ENCODE measurements around the gene OSBPL8. TPM values are rescaled to one million over a fixed set of nuclear protein-coding genes. Genes with fewer than 3 reads are reported as not detected.

The OSBPL8 gene
- total and polyA plus RNA-seq, 2 donors (not counting 1 experiment from before 2014, with no cell fraction given): 89.6 to 240 TPM

DNA sequence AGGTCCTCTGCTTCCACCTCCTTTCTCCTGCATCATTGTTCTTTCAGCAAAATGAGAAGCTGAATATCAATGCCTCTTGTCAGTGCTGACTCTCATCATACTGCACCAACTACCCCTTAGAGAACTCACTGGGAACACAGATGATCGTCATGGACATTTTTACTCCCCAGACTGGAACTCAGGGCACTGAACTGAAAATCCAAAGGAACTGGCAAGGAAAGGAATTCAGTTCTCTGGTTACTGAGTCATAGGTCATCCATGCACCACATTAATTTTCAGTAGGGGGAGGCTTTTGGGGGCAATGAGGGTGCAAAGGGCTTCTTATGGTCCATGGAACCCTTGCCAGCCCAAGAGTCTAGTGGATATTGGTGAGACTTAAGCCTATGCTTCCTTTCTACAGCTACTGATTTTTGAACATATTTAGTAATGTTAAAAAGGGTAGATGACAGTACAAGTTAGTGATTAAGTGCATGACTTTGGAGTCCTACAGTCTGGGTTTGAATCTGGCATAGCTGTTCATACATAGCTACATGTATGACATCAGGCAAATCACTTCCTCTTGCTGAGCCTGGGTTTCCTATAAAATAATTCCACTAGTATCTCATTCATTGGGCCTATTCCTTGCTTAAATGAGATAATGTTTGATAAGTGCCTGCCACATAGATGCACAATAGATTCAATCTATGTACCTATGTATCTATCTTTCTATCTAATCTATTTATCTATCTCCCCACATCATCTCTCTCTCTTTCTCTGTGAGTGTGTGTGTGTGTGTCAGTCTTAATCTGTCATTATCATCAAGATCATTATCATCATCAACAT lies 240.6 kb downstream of the OSBPL8 start:
- H3K27me3 ChIP-seq (ENCODE audit: control insufficient read depth, insufficient read depth, low read length): no peaks in the 10 kb centered on the region
- no peaks in the 10 kb centered on the region for H4K20me1 ChIP-seq (ENCODE audit: control insufficient read depth, extremely low read depth, insufficient read depth, low read length)
- H2AFZ ChIP-seq (ENCODE audit: low read length): no peak overlapping the region
- no peaks in the 10 kb centered on the region for H3K79me2 ChIP-seq (ENCODE audit: control insufficient read depth, insufficient read depth, low read length)
- no peak overlapping the region for H3K4me2 ChIP-seq (ENCODE audit: extremely low read depth, insufficient read depth, low read length)
- no peak overlapping the region for H3K27ac ChIP-seq (ENCODE audit: insufficient read depth, low read length)
- peaks cover 2% of the 10 kb centered on the region for H3K4me1 ChIP-seq (ENCODE audit: control insufficient read depth, extremely low read depth, insufficient read depth, low read length)
- H3K9ac ChIP-seq (ENCODE audit: insufficient read depth, low read length): no peak overlapping the region
- DNase-seq (ENCODE audit: low read depth in 2 of 2): no peak
- no peak overlapping the region for H3K4me3 ChIP-seq (replicated peaks in 1 of 4; ENCODE audit: control extremely low read depth in 1 of 4, insufficient read depth in 1 of 4, low read depth in 3 of 4, low read length in 4 of 4)
- H3K9me3 ChIP-seq (ENCODE audit: control insufficient read depth, insufficient read depth, low read depth, low read length): no peaks in the 10 kb centered on the region
- no peak for TF ChIP-seq EZH2 (IDR thresholded peaks at IDR 0.05; ENCODE audit: low read length, missing control alignments)
- TF ChIP-seq, protein P1, sequence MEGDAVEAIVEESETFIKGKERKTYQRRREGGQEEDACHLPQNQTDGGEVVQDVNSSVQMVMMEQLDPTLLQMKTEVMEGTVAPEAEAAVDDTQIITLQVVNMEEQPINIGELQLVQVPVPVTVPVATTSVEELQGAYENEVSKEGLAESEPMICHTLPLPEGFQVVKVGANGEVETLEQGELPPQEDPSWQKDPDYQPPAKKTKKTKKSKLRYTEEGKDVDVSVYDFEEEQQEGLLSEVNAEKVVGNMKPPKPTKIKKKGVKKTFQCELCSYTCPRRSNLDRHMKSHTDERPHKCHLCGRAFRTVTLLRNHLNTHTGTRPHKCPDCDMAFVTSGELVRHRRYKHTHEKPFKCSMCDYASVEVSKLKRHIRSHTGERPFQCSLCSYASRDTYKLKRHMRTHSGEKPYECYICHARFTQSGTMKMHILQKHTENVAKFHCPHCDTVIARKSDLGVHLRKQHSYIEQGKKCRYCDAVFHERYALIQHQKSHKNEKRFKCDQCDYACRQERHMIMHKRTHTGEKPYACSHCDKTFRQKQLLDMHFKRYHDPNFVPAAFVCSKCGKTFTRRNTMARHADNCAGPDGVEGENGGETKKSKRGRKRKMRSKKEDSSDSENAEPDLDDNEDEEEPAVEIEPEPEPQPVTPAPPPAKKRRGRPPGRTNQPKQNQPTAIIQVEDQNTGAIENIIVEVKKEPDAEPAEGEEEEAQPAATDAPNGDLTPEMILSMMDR (conservative IDR thresholded peaks at IDR 0.05 in 1 of 2, IDR thresholded peaks at IDR 0.05 in 1 of 2; ENCODE audit: low read depth in 1 of 2, low read length in 2 of 2): no peak
- no peaks in the 10 kb centered on the region for H3K36me3 ChIP-seq (ENCODE audit: control insufficient read depth, insufficient read depth, low read length)

DNA sequence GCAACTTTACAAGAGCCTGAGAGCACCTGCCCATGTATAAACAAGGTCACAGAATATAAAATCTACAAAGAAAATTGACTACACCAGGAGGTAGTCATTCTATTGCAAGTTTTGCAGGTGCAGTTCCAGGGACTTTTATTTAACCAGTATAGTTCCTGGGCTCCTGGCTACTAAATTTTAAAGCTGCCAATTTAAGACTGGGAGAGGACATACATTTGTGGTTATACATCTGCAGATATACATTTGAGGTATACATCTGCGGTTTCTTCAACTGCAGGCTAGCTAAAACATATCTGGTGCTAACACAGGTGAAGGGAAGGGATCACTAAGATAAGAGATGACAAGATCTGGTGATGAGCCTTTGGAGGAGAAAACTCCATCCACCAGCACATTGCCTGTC lies 241.6 kb downstream of the OSBPL8 start:
- Histone ChIP-seq H3K9me3 (ENCODE audit: control insufficient read depth, insufficient read depth, low read depth, low read length) (no peaks in the 10 kb centered on the region), H3K4me3 (replicated peaks in 1 of 4; ENCODE audit: control extremely low read depth in 1 of 4, insufficient read depth in 1 of 4, low read depth in 3 of 4, low read length in 4 of 4) (no peak overlapping the region), H2AFZ (ENCODE audit: low read length) (no peak overlapping the region), H3K27me3 (ENCODE audit: control insufficient read depth, insufficient read depth, low read length) (no peaks in the 10 kb centered on the region), H3K79me2 (ENCODE audit: control insufficient read depth, insufficient read depth, low read length) (no peaks in the 10 kb centered on the region), H3K9ac (ENCODE audit: insufficient read depth, low read length) (no peak overlapping the region), H3K27ac (ENCODE audit: insufficient read depth, low read length) (no peak overlapping the region), H4K20me1 (ENCODE audit: control insufficient read depth, extremely low read depth, insufficient read depth, low read length) (no peaks in the 10 kb centered on the region), H3K4me1 (ENCODE audit: control insufficient read depth, extremely low read depth, insufficient read depth, low read length) (peaks cover 2% of the 10 kb centered on the region), H3K4me2 (ENCODE audit: extremely low read depth, insufficient read depth, low read length) (no peak overlapping the region), H3K36me3 (ENCODE audit: control insufficient read depth, insufficient read depth, low read length) (no peaks in the 10 kb centered on the region)
- no peak for TF ChIP-seq EZH2 (IDR thresholded peaks at IDR 0.05; ENCODE audit: low read length, missing control alignments)
- TF ChIP-seq, protein P1 (conservative IDR thresholded peaks at IDR 0.05 in 1 of 2, IDR thresholded peaks at IDR 0.05 in 1 of 2; ENCODE audit: low read depth in 1 of 2, low read length in 2 of 2): no peak
- DNase-seq (ENCODE audit: low read depth in 2 of 2): no peak

GRCh38 chr12:76316468-76316867 lies 243.1 kb downstream of the OSBPL8 start:
- no peak overlapping the region for H3K4me2 ChIP-seq (ENCODE audit: extremely low read depth, insufficient read depth, low read length)
- no peak overlapping the region for H3K4me3 ChIP-seq (replicated peaks in 1 of 4; ENCODE audit: control extremely low read depth in 1 of 4, insufficient read depth in 1 of 4, low read depth in 3 of 4, low read length in 4 of 4)
- TF ChIP-seq EZH2 (IDR thresholded peaks at IDR 0.05; ENCODE audit: low read length, missing control alignments): no peak
- TF ChIP-seq, protein P1 (conservative IDR thresholded peaks at IDR 0.05 in 1 of 2, IDR thresholded peaks at IDR 0.05 in 1 of 2; ENCODE audit: low read depth in 1 of 2, low read length in 2 of 2): no peak
- H3K27me3 ChIP-seq (ENCODE audit: control insufficient read depth, insufficient read depth, low read length): no peaks in the 10 kb centered on the region
- DNase-seq (ENCODE audit: low read depth in 2 of 2): no peak
- no peak overlapping the region for H2AFZ ChIP-seq (ENCODE audit: low read length)
- no peaks in the 10 kb centered on the region for H3K36me3 ChIP-seq (ENCODE audit: control insufficient read depth, insufficient read depth, low read length)
- no peak overlapping the region for H3K27ac ChIP-seq (ENCODE audit: insufficient read depth, low read length)
- no peaks in the 10 kb centered on the region for H3K79me2 ChIP-seq (ENCODE audit: control insufficient read depth, insufficient read depth, low read length)
- H4K20me1 ChIP-seq (ENCODE audit: control insufficient read depth, extremely low read depth, insufficient read depth, low read length): no peaks in the 10 kb centered on the region
- H3K9me3 ChIP-seq (ENCODE audit: control insufficient read depth, insufficient read depth, low read depth, low read length): no peaks in the 10 kb centered on the region
- no peak overlapping the region for H3K9ac ChIP-seq (ENCODE audit: insufficient read depth, low read length)
- peaks cover 2% of the 10 kb centered on the region for H3K4me1 ChIP-seq (ENCODE audit: control insufficient read depth, extremely low read depth, insufficient read depth, low read length)
